ENCODE results near the gene AMER3. TPM values are rescaled to one million over a fixed set of nuclear protein-coding genes. Genes with fewer than 3 reads are reported as not detected.
A peak's percentile ranks its signal among the peaks of the same experiment; 100 is the strongest.

The AMER3 gene
- total and polyA plus RNA-seq, 2 donors from 2014 or later, result not detected

DNA sequence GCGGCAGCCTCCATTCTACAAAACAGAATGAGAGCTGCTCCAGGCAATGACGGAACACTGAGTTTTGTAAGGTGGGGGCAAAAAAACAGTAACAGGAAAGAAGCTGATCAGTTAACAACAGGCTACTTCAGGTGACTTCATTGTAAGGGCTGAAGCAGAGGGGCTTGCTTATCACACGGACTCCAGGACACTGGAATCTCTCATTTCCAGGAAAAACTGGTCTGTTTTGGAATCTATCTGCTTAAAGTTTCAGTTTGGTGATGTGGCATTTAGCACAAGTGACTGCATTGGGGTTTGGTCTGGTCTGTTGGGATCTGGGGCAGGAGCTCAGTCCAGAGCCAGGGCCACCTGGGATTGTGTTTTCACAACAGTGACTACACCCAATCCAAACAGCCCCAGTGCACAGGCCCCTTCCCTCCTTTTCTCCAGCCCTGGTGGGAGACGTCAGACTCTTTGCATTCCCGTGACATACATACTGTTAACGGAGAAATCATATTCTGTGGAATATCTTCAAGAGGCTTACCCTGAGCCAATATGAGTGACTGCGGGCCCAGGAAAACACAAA is 14.1 kb downstream of the AMER3 start:
- FAIRE-seq, result no peak
- Histone ChIP-seq H3K36me3 (ENCODE audit: control insufficient read depth in 2 of 3, insufficient read depth in 3 of 3, low read length in 3 of 3) (no peaks in the 10 kb centered on the region), H3K4me3 (ENCODE audit: low read length in 3 of 3) (no peak overlapping the region), H3K9me3 (ENCODE audit: control insufficient read depth in 2 of 3, insufficient read depth in 1 of 3, low read length in 3 of 3) (peaks cover 0 to 2% (median 0%) of the 10 kb centered on the region in 3 donors), H3K9ac (ENCODE audit: low read length in 3 of 3) (no peak overlapping the region), H3K4me1 (ENCODE audit: control insufficient read depth in 2 of 3, insufficient read depth in 2 of 3, low read depth in 1 of 3, low read length in 3 of 3) (no peaks in the 10 kb centered on the region), H3K27ac (ENCODE audit: low read depth in 2 of 2, low read length in 2 of 2) (no peak overlapping the region), H3K27me3 (ENCODE audit: control insufficient read depth, insufficient read depth, low read length) (no peaks in the 10 kb centered on the region)
- DNase-seq, result peak in 1 of 5 donors; percentile 19
- intact Hi-C loops (cut with DNase I), result no loop called here
- TF ChIP-seq, protein P1, sequence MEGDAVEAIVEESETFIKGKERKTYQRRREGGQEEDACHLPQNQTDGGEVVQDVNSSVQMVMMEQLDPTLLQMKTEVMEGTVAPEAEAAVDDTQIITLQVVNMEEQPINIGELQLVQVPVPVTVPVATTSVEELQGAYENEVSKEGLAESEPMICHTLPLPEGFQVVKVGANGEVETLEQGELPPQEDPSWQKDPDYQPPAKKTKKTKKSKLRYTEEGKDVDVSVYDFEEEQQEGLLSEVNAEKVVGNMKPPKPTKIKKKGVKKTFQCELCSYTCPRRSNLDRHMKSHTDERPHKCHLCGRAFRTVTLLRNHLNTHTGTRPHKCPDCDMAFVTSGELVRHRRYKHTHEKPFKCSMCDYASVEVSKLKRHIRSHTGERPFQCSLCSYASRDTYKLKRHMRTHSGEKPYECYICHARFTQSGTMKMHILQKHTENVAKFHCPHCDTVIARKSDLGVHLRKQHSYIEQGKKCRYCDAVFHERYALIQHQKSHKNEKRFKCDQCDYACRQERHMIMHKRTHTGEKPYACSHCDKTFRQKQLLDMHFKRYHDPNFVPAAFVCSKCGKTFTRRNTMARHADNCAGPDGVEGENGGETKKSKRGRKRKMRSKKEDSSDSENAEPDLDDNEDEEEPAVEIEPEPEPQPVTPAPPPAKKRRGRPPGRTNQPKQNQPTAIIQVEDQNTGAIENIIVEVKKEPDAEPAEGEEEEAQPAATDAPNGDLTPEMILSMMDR (IDR thresholded peaks at IDR 0.05; ENCODE audit: borderline replicate concordance, extremely low read depth, insufficient read depth), result no peak

DNA sequence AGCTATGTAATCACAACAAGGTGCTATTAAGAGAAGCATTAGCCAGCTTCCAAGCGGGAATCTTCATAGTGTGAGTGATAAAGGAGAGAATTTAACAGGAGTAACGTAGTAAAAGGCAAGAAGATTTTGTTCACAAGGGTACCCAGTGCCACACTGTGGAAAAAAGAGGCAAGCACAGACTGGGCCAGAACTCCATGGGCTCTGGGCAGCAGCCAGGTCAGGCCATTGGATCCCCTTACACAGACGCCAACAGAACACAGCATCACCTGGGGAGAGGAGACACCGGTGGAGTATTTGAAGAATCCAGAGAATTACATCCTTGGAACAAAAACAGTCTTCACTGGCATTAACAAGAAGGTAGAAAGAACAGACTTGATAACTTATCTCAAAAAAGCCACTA is 21.2 kb downstream of the AMER3 start:
- Histone ChIP-seq H3K36me3 (ENCODE audit: control insufficient read depth in 2 of 3, insufficient read depth in 3 of 3, low read length in 3 of 3) (no peaks in the 10 kb centered on the region), H3K9ac (ENCODE audit: low read length in 3 of 3) (no peak overlapping the region), H3K4me3 (ENCODE audit: low read length in 3 of 3) (no peak overlapping the region), H3K4me1 (ENCODE audit: control insufficient read depth in 2 of 3, insufficient read depth in 2 of 3, low read depth in 1 of 3, low read length in 3 of 3) (no peaks in the 10 kb centered on the region), H3K27ac (ENCODE audit: low read depth in 2 of 2, low read length in 2 of 2) (no peak overlapping the region), H3K27me3 (ENCODE audit: control insufficient read depth, insufficient read depth, low read length) (no peaks in the 10 kb centered on the region), H3K9me3 (ENCODE audit: control insufficient read depth in 2 of 3, insufficient read depth in 1 of 3, low read length in 3 of 3) (peaks cover 0 to 2% (median 0%) of the 10 kb centered on the region in 3 donors)
- DNase-seq (peak in 1 of 5 donors; percentile 10), FAIRE-seq (no peak)
- intact Hi-C loops (cut with DNase I), result no loop called here
- TF ChIP-seq, protein P1 (IDR thresholded peaks at IDR 0.05; ENCODE audit: borderline replicate concordance, extremely low read depth, insufficient read depth), result no peak

DNA sequence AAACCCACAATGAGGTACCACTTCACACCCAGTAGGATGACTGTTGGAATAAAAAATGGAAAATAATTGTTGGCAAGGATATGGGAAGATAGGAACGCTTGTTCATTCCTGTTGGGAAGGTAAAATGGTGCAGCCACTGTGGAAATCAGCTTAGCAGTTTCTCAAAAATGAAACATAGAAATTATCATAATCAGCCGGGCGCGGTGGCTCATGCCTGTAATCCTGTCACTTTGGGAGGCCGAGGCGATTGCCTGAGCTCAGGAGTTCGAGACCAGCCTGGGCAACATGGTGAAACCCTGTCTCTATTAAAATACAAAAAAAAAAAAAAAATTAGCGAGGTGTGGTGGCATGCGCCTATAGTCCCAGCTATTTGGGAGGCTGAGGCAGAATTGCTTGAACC is 23.4 kb downstream of the AMER3 start:
- H3K4me1 ChIP-seq (ENCODE audit: control insufficient read depth in 2 of 3, insufficient read depth in 2 of 3, low read depth in 1 of 3, low read length in 3 of 3), result no peaks in the 10 kb centered on the region
- no peak overlapping the region for H3K9ac ChIP-seq (ENCODE audit: low read length in 3 of 3)
- no peaks in the 10 kb centered on the region for H3K9me3 ChIP-seq (ENCODE audit: control insufficient read depth in 2 of 3, insufficient read depth in 1 of 3, low read length in 3 of 3)
- intact Hi-C loops (cut with DNase I), result no loop called here
- H3K4me3 ChIP-seq (ENCODE audit: low read length in 3 of 3), result no peak overlapping the region
- H3K27ac ChIP-seq (ENCODE audit: low read depth in 2 of 2, low read length in 2 of 2), result no peak overlapping the region
- peak in 1 of 5 donors; percentile 11 for DNase-seq
- FAIRE-seq, result no peak
- no peaks in the 10 kb centered on the region for H3K27me3 ChIP-seq (ENCODE audit: control insufficient read depth, insufficient read depth, low read length)
- no peaks in the 10 kb centered on the region for H3K36me3 ChIP-seq (ENCODE audit: control insufficient read depth in 2 of 3, insufficient read depth in 3 of 3, low read length in 3 of 3)
- TF ChIP-seq, protein P1 (IDR thresholded peaks at IDR 0.05; ENCODE audit: borderline replicate concordance, extremely low read depth, insufficient read depth), result no peak

Data from kidney (tissue), 14 donors.